Dermis microvascular lymphatic vessel endothelial cell (primary cell): Measurements from ENCODE around the gene KLRF2. TPM values are rescaled to one million over a fixed set of nuclear protein-coding genes. Genes with fewer than 3 reads are reported as not detected.
"Not testable (repeated sequence)": the region's sequence is repeated elsewhere in the genome, so short reads cannot be mapped to it uniquely, and the experiment has no call there.

Experiments
- DNase-seq, 2 donors: peaks; one replicate each; pipeline versions ENCODE4 v3.0.0 to v3.0.0-alpha.2; 2010; ENCODE audit warnings: low read depth in 2 of 2
- total RNA-seq: library from RNA; depleted of rRNA; stranded (reverse); fragments of >200 nt; gene quantifications from 2 replicates; pipeline ENCODE4 v1.2.1, GENCODE V29; 2014

KLRF2 gene
- not detected in 2 replicates for total RNA-seq

GRCh38 chr12:9881246-9881645, at the start of gene KLRF2:
Gene KLRF2, plus strand, starts transcription at chr12:9881489. Its CDS starts 107 bp downstream, at chr12:9881596.
- no peak for DNase-seq

- DNase-seq: no peak
These were observed 49.6 kb upstream of the KLRF2 start for GRCh38 chr12:9831720-9832119.

- DNase-seq: no peak
These were observed 37.9 kb upstream of the KLRF2 start for GRCh38 chr12:9843407-9843806.

- DNase-seq: no peak
These were observed 32.4 kb upstream of the KLRF2 start for GRCh38 chr12:9848899-9849298.

- no peak for DNase-seq
These were observed 30.2 kb upstream of the KLRF2 start for GRCh38 chr12:9851050-9851449.

GRCh38 chr12:9851927-9852326, 29.4 kb upstream of the KLRF2 start:
- no peak for DNase-seq

- DNase-seq: no peak
These were observed 25.1 kb upstream of the KLRF2 start for GRCh38 chr12:9856151-9856550.

GRCh38 chr12:9856894-9857293, 24.4 kb upstream of the KLRF2 start:
- no peak for DNase-seq

- no peak for DNase-seq
These were observed 23.2 kb upstream of the KLRF2 start for GRCh38 chr12:9858135-9858534.

- DNase-seq: no peak
These were observed 16.2 kb upstream of the KLRF2 start for GRCh38 chr12:9864913-9865675.

- peak in 1 of 2 donors; percentile 7 for DNase-seq
These were observed 14.4 kb upstream of the KLRF2 start for GRCh38 chr12:9866860-9867269.

GRCh38 chr12:9867531-9867930, 13.8 kb upstream of the KLRF2 start:
- DNase-seq: peak in 1 of 2 donors; percentile 37

- peak in 1 of 2 donors; percentile 33 for DNase-seq
These were observed 12.9 kb upstream of the KLRF2 start for GRCh38 chr12:9868311-9868801.

- DNase-seq: no peak
These were observed 12.4 kb upstream of the KLRF2 start for GRCh38 chr12:9868951-9869306.

- peak; percentile 81 to 85 for DNase-seq
These were observed 11.8 kb upstream of the KLRF2 start, which contains the start of gene CLEC2B for GRCh38 chr12:9869307-9870161. Gene CLEC2B, minus strand, starts transcription at chr12:9869354.

GRCh38 chr12:9870286-9870866, 10.9 kb upstream of the KLRF2 start:
- peak in 1 of 2 donors; percentile 32 for DNase-seq

- DNase-seq: no peak
These were observed 9.1 kb upstream of the KLRF2 start for GRCh38 chr12:9872162-9872561.

- no peak for DNase-seq
These were observed 8.5 kb upstream of the KLRF2 start for GRCh38 chr12:9872742-9873141.

GRCh38 chr12:9876120-9876519, 5.2 kb upstream of the KLRF2 start:
- not testable (repeated sequence) for DNase-seq

GRCh38 chr12:9880532-9881078, 684 bp upstream of the KLRF2 start:
- DNase-seq: no peak

- no peak for DNase-seq
These were observed 699 bp downstream of the KLRF2 start for GRCh38 chr12:9881988-9882387.

GRCh38 chr12:9883175-9883574, 1.9 kb downstream of the KLRF2 start:
- DNase-seq: no peak
